ENCODE measurements around the gene COL4A2.

DNA sequence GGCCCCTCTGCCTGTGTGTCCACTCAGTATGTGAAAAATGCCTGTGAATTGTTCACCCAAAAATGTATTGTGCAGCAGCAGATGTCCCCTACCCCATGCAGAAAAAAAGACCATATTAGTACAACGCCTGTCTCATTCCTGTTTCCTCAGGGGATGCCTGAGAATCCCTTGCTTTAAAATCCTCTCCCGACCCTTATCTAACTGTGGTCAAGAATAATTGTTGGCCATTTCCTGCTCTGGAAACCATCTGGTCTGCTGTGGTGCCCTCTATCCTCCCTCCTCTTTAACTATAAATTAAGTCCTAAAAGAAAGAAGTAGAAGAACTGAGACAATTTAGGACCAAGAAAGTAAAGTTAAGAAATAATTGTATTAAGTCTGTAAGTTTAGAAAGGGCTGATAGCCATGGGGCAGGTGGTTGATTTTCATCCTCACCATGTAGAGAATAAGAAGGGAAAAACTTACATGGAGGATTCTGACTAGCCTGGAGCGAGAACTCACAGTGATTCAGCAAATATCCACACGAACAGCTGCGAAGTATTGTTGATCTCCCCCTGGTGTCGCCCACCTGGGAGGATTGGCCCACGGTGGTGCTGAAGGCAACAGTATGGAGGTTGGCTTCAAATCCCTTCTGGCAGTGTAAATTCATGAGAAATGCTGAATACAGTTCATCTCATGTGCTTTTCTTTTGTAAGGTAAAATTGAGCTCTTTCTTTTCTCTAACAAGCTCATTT is 85.6 kb downstream of the COL4A2 start:
- no peak for TF ChIP-seq EZH2phosphoT487 (IDR thresholded peaks at IDR 0.05; ENCODE audit: insufficient read depth, low read depth)
- TF ChIP-seq EZH2 (IDR thresholded peaks at IDR 0.05; ENCODE audit: insufficient read depth, poor library complexity, severe bottlenecking), result no peak
